ENCODE measurements around the gene PTPN18.

DNA sequence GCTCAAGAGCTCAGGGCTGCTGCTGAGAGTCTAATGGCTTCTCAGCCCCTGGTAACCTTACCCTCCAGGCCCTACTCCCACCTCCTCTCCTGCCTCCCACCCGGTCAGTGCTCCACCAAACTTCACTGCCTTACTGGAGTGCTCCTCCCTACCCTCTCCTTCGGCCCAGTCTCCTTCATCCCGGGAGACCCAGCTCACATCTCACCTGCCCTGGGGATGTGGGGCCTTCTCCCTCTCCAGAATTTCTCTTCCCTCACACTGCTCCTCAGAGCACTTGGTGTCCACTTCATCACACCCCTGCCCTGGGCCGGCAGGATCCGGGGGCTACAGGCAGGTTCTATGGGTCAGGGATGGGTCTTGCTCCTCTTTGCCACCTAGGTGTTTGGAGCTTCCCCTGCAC lies 21.6 kb downstream of the PTPN18 start:
- TF ChIP-seq, protein P1, sequence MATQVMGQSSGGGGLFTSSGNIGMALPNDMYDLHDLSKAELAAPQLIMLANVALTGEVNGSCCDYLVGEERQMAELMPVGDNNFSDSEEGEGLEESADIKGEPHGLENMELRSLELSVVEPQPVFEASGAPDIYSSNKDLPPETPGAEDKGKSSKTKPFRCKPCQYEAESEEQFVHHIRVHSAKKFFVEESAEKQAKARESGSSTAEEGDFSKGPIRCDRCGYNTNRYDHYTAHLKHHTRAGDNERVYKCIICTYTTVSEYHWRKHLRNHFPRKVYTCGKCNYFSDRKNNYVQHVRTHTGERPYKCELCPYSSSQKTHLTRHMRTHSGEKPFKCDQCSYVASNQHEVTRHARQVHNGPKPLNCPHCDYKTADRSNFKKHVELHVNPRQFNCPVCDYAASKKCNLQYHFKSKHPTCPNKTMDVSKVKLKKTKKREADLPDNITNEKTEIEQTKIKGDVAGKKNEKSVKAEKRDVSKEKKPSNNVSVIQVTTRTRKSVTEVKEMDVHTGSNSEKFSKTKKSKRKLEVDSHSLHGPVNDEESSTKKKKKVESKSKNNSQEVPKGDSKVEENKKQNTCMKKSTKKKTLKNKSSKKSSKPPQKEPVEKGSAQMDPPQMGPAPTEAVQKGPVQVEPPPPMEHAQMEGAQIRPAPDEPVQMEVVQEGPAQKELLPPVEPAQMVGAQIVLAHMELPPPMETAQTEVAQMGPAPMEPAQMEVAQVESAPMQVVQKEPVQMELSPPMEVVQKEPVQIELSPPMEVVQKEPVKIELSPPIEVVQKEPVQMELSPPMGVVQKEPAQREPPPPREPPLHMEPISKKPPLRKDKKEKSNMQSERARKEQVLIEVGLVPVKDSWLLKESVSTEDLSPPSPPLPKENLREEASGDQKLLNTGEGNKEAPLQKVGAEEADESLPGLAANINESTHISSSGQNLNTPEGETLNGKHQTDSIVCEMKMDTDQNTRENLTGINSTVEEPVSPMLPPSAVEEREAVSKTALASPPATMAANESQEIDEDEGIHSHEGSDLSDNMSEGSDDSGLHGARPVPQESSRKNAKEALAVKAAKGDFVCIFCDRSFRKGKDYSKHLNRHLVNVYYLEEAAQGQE (IDR thresholded peaks at IDR 0.05; ENCODE audit: insufficient read depth in 1 of 2, low read depth in 2 of 2, low read length in 2 of 2) = no peak
- TF ChIP-seq SIN3A (IDR thresholded peaks at IDR 0.05; ENCODE audit: borderline replicate concordance, insufficient read depth, low read length) (no peak), POLR2AphosphoS5 (IDR thresholded peaks at IDR 0.05; ENCODE audit: low read depth, low read length) (no peak), FOXP2 (optimal IDR thresholded peaks at IDR 0.05; ENCODE audit: borderline replicate concordance, extremely low read depth, extremely low read length, insufficient read depth) (no peak)

All from PFSK-1 (cell line).